ENCODE results near the gene NFS1.

DNA sequence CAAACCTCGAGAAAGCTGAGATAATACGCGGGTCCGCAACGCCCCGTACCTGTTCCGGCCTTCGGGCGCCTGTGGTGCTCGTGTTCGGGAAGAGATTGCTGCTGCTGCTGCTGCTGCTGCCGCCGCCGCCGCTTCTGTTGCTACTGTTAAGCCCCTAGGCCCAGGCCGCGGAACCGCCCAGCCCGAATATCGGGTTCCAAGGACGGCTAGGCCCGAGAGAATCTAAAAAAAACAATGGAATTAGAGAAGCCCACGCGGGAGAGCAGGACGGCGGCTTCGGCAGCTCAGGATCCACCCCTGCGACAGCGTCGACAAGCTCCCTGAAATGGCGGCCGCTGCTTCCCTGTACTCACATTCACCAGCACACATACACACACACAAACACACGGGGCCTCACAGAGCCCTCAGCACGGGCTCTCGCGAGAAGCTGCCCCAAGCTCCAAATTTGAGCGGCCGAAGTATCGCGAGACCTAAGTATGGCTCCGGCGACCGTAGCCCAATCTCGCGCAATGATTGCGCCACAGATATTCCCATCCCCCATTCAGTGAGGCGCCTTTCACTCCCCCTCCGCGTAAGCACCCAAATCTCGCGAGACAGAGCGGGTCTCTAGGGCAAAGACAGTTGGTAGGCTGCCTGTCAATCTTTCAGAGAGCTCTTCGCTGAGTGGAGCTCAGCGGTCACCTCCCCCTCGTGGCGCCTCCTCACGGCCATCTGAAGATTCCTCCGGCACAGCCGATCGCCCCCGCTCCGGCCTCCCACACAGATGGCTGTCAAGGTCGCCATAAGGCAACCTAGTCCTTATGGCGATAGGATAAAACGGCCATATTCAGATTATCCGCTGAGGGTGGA, 43.0 kb upstream of the NFS1 start, which contains the start of gene RBM39:
- TF ChIP-seq, protein P1, sequence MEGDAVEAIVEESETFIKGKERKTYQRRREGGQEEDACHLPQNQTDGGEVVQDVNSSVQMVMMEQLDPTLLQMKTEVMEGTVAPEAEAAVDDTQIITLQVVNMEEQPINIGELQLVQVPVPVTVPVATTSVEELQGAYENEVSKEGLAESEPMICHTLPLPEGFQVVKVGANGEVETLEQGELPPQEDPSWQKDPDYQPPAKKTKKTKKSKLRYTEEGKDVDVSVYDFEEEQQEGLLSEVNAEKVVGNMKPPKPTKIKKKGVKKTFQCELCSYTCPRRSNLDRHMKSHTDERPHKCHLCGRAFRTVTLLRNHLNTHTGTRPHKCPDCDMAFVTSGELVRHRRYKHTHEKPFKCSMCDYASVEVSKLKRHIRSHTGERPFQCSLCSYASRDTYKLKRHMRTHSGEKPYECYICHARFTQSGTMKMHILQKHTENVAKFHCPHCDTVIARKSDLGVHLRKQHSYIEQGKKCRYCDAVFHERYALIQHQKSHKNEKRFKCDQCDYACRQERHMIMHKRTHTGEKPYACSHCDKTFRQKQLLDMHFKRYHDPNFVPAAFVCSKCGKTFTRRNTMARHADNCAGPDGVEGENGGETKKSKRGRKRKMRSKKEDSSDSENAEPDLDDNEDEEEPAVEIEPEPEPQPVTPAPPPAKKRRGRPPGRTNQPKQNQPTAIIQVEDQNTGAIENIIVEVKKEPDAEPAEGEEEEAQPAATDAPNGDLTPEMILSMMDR (IDR thresholded peaks at IDR 0.05; ENCODE audit: low read depth, low read length) = peak; percentile 17; the same call in 1 of the 2 replicates
- TF ChIP-seq EZH2phosphoT487 (IDR thresholded peaks at IDR 0.05; ENCODE audit: low read depth) = no peak
